ENCODE results near the gene BCL7B.

DNA sequence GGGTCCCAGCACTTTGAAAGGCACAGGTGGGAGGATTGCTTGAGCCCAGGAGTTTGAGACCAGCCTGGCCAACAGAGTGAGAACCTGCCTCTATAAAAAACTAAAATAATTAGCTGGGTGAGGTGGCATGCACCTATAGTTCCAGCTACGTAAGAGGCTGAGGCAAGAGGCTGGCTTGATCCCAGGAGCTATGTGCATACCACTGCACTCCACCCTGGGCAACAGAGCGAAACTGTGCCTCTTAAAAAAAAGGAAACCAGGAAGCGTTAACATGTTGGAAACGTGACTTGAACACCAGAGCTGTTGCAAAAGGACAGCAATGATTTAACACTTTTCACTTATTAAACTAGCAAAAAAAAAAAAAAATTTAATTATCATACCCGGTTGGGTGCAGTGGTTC, 48.0 kb downstream of the BCL7B start:
- TF ChIP-seq CTCF (IDR thresholded peaks at IDR 0.05), result no peak
- no peak for TF ChIP-seq POLR2A (IDR thresholded peaks at IDR 0.05)
- no peak for TF ChIP-seq POLR2AphosphoS5 (IDR thresholded peaks at IDR 0.05)

Data from breast epithelium (tissue), 3 donors.